ENCODE measurements around the gene DEXI.

DNA sequence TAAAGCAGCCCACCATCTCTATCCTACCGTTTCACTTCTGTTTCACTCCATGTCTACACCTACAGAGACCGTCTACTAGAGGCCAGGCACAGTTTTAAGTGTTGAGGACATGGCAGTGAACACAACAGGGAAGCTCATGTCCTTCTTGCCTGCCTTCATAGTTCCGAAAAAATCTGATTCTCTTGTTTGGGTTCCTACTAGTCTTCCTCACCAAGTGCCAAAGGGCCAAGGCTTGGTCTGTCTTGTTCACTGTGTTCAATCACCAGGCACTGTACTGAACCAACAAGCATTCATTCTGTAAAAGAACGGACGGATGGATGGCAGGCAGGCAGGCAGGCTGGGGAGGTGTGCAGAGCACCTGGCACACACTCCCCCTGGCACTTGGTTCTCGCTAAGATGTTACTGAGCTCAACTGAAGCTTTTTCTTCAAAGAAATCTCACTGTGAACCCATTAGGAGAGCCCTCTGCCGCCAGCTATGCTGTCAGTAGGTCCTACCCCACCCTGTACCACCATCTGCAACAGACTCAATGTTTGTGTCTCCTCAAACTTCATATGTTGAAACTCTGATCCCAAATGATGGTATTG is 2.5 kb downstream of the DEXI start:
- TF ChIP-seq EZH2 (IDR thresholded peaks at IDR 0.05; ENCODE audit: low read length, unreplicated experiment), result no peak
- TF ChIP-seq, protein P1, sequence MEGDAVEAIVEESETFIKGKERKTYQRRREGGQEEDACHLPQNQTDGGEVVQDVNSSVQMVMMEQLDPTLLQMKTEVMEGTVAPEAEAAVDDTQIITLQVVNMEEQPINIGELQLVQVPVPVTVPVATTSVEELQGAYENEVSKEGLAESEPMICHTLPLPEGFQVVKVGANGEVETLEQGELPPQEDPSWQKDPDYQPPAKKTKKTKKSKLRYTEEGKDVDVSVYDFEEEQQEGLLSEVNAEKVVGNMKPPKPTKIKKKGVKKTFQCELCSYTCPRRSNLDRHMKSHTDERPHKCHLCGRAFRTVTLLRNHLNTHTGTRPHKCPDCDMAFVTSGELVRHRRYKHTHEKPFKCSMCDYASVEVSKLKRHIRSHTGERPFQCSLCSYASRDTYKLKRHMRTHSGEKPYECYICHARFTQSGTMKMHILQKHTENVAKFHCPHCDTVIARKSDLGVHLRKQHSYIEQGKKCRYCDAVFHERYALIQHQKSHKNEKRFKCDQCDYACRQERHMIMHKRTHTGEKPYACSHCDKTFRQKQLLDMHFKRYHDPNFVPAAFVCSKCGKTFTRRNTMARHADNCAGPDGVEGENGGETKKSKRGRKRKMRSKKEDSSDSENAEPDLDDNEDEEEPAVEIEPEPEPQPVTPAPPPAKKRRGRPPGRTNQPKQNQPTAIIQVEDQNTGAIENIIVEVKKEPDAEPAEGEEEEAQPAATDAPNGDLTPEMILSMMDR (conservative IDR thresholded peaks at IDR 0.05; ENCODE audit: low read depth, low read length), result no peak

Data from PC-3 (cell line).